Activated CD8-positive, alpha-beta T cell treated with anti-CD3 and anti-CD28 coated beads for 36 hours (primary cell): ENCODE data around the gene PKD1. TPM values are rescaled to one million over a fixed set of nuclear protein-coding genes. Genes with fewer than 3 reads are reported as not detected.
A peak's percentile ranks its signal among the peaks of the same experiment; 100 is the strongest.
"Not testable (repeated sequence)": the region's sequence is repeated elsewhere in the genome, so short reads cannot be mapped to it uniquely, and the experiment has no call there.

Experiments
- ATAC-seq: fragments of 200-7000 bp; cut with Tn5 transposase; one replicate; pipeline ENCODE4 v1.10.0; 2021; ENCODE audit warnings: mild to moderate bottlenecking, moderate library complexity
- CTCF ChIA-PET: fragments of 350-600 bp; sonication (Branson Sonifier 250); formaldehyde crosslinking; loops from one replicate; lab custom pipeline; 2021; ENCODE audit warnings: antibody characterized with exemption; lab: Charles Lee
- POLR2A ChIA-PET: fragments of 350-600 bp; sonication (Branson Sonifier 250); formaldehyde crosslinking; loops from one replicate; lab custom pipeline; 2021; ENCODE audit warnings: antibody characterized with exemption; lab: Charles Lee
- DNase-seq: peaks from one replicate; pipeline ENCODE4 v3.0.0-alpha.2; 2020
- H3K27ac Mint-ChIP-seq: one replicate; pipeline ENCODE4 v1.8.0; 2021; ENCODE audit warnings: mild to moderate bottlenecking, mixed read lengths
- H3K27me3 Mint-ChIP-seq: one replicate; pipeline ENCODE4 v1.8.0; 2021; ENCODE audit warnings: mixed read lengths
- H3K36me3 Mint-ChIP-seq: one replicate; pipeline ENCODE4 v1.8.0; 2021; ENCODE audit warnings: low read depth, mixed read lengths
- H3K4me1 Mint-ChIP-seq: one replicate; pipeline ENCODE4 v1.8.0; 2021; ENCODE audit warnings: low read depth, mixed read lengths
- H3K4me3 Mint-ChIP-seq: one replicate; pipeline ENCODE4 v1.8.0; 2021; ENCODE audit warnings: mild to moderate bottlenecking, moderate library complexity, mixed read lengths
- H3K9me3 Mint-ChIP-seq: one replicate; pipeline ENCODE4 v1.8.0; 2021; ENCODE audit warnings: mixed read lengths
- CTCF ChIP-seq: fragments of 200-600 bp; IDR thresholded peaks from one replicate; pipeline ENCODE4 v1.8.0; 2022; ENCODE audit warnings: antibody characterized with exemption, mild to moderate bottlenecking
- intact Hi-C: fragments of 100-400 bp; cut with micrococcal nuclease; formaldehyde crosslinking; loops from one replicate; pipeline ENCODE4 v1.10.0; 2022
- total RNA-seq, 2 experiments: library from RNA; stranded (reverse); gene quantifications; one replicate each; pipeline ENCODE4 v1.2.3, GENCODE V29; 2021

Gene PKD1
- total RNA-seq, 2 experiments from 2014 or later = 74.7 to 85.1 TPM

DNA sequence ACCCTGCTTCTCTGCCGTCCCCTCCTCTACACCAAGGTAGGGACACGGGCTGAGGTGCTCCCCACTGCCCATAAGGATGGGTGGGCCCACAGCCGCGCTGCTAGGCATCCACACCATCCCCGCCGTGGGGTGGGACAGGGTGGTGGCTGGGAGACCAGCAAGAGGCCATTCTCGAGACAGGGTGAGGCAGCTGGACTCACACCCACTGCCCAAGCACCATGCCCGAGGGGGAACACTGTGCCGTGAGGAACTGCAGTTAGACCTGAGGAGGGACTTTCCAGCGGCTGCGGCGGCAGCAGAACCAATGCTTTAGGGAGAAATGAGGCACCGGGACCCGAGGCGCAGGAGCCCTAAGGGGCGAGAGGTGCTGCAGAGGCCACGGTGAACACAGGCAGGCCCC lies 13.3 kb downstream of the PKD1 start:
- Mint-ChIP-seq H3K36me3 (no peaks in the 10 kb centered on the region), H3K27me3 (no peaks in the 10 kb centered on the region), H3K27ac (no peak overlapping the region), H3K4me3 (no peak overlapping the region), H3K9me3 (no peaks in the 10 kb centered on the region), H3K4me1 (peaks cover 12% of the 10 kb centered on the region)
- POLR2A ChIA-PET = no interaction called here
- no peak for TF ChIP-seq CTCF
- DNase-seq (no peak), ATAC-seq (no peak)
- intact Hi-C loops = no loop called here
- CTCF ChIA-PET = interaction anchor here (1.0 to 1.7 kb wide), 2 partner anchors 18 to 100 kb away, joined by 3 to 5 read pairs; no protein-coding TSS in a partner anchor

GRCh38 chr16:2121853-2122252 lies 13.8 kb downstream of the PKD1 start:
- intact Hi-C loops = no loop called here
- ChIA-PET CTCF (interaction anchor here (1.0 to 1.7 kb wide), 3 partner anchors 19 to 99 kb away, joined by 3 to 5 read pairs (median 3); no protein-coding TSS in a partner anchor), POLR2A (no interaction called here)
- TF ChIP-seq CTCF = no peak
- DNase-seq (no peak), ATAC-seq (no peak)
- H3K27me3 Mint-ChIP-seq = no peaks in the 10 kb centered on the region
- H3K9me3 Mint-ChIP-seq = no peaks in the 10 kb centered on the region
- H3K4me1 Mint-ChIP-seq = peaks cover 9% of the 10 kb centered on the region
- H3K27ac Mint-ChIP-seq = no peak overlapping the region
- H3K36me3 Mint-ChIP-seq = no peaks in the 10 kb centered on the region
- no peak overlapping the region for H3K4me3 Mint-ChIP-seq

- H3K4me1 Mint-ChIP-seq, H3K27me3 Mint-ChIP-seq, H3K36me3 Mint-ChIP-seq, intact Hi-C loops, H3K9me3 Mint-ChIP-seq, POLR2A ChIA-PET, H3K4me3 Mint-ChIP-seq, H3K27ac Mint-ChIP-seq: not testable (repeated sequence)
- ATAC-seq (peak; percentile 83), DNase-seq (peak; percentile 52)
- CTCF ChIA-PET = interaction anchor here (0.6 to 1.7 kb wide), 4 partner anchors 19 to 99 kb away, joined by 3 to 5 read pairs (median 3); no protein-coding TSS in a partner anchor
These were observed 14.4 kb downstream of the PKD1 start for GRCh38 chr16:2121325-2121724.

DNA sequence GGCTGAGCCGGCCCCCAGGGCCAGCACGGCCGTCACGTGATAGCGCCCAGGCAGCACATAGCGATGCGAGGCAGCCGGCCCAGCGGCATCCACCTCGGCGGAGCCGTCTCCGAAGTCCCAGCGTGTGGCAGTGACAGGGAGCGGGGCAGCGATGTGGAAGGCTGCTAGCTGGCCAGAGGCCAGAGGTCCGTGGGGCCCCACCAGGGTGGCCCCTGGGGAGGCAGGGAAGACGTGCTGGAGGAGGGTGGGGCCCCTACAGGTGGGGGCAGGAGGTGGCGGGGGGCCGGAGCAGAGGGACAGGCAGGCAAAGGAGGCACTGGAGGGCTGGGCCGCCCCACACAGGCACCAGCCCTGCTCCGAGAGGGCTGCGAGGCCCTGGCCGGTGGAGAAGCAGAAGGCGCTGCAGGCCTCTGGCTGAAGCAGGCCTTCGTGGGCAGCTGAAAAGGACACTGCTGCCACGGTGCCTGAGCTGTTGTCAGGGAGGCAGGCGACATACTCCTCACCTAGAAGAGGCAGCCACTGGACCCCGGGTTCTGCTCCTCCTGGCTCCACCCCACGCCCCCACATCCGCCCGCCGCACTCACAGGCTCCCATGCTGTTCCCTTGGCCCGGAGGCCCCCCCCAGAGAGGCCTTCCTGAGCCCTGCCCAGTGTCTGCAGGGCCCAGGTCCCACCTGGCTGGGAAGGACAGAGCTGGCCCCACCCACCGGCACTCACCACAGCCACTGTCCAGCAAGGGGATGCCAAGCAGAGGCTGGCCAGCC lies 17.6 kb downstream of the PKD1 start:
- intact Hi-C loops = not testable (repeated sequence)

DNA sequence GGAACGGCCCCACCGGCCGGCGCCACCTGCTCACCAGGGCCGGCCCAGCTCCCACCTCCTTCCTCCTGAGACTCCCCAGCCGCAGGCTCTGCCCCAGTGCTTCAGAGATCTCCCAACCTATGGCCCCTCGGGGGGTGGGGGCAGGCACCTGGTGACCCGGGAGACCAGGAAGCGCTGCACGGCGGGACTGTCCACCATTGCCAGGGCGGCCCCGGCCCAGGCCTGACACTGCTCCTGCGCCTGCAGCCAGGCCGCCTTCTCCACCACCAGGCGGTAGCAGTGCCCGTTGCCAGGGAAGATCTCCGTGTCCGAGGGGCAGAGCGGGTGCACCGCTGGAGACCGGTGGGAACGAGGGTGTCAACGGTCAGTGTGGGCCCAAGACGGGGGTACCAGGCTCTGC lies 18.4 kb downstream of the PKD1 start:
- H3K9me3 Mint-ChIP-seq, H3K27ac Mint-ChIP-seq, CTCF ChIA-PET, DNase-seq, H3K27me3 Mint-ChIP-seq, H3K36me3 Mint-ChIP-seq, H3K4me1 Mint-ChIP-seq, POLR2A ChIA-PET, intact Hi-C loops, H3K4me3 Mint-ChIP-seq, ATAC-seq: not testable (repeated sequence)

More for the DNA sequence above, 17.6 kb downstream of the PKD1 start:
- H3K27me3 Mint-ChIP-seq, POLR2A ChIA-PET, H3K36me3 Mint-ChIP-seq, H3K4me1 Mint-ChIP-seq, H3K4me3 Mint-ChIP-seq, H3K27ac Mint-ChIP-seq, DNase-seq, H3K9me3 Mint-ChIP-seq, ATAC-seq, CTCF ChIA-PET: not testable (repeated sequence)

GRCh38 chr16:2116428-2116827 lies 19.3 kb downstream of the PKD1 start:
- H3K36me3 Mint-ChIP-seq, CTCF ChIA-PET, DNase-seq, H3K4me1 Mint-ChIP-seq, ATAC-seq, H3K27me3 Mint-ChIP-seq, POLR2A ChIA-PET, H3K4me3 Mint-ChIP-seq, H3K9me3 Mint-ChIP-seq, intact Hi-C loops, H3K27ac Mint-ChIP-seq: not testable (repeated sequence)

- no peaks in the 10 kb centered on the region for H3K4me1 Mint-ChIP-seq
- H3K9me3 Mint-ChIP-seq = no peaks in the 10 kb centered on the region
- no peaks in the 10 kb centered on the region for H3K27me3 Mint-ChIP-seq
- DNase-seq (no peak), ATAC-seq (no peak)
- no peak for TF ChIP-seq CTCF
- ChIA-PET POLR2A (interaction anchor here (0.9 kb wide), 1 partner anchor 39 kb away, joined by 3 read pairs; no protein-coding TSS in a partner anchor), CTCF (no interaction called here)
- H3K36me3 Mint-ChIP-seq = no peaks in the 10 kb centered on the region
- no peak overlapping the region for H3K4me3 Mint-ChIP-seq
- intact Hi-C loops = no loop called here
- no peak overlapping the region for H3K27ac Mint-ChIP-seq
These were observed 20.1 kb downstream of the PKD1 start for GRCh38 chr16:2115591-2115973.

GRCh38 chr16:2114885-2115590 lies 20.7 kb downstream of the PKD1 start:
- H3K27ac Mint-ChIP-seq, intact Hi-C loops, H3K9me3 Mint-ChIP-seq, H3K4me1 Mint-ChIP-seq, H3K27me3 Mint-ChIP-seq, DNase-seq, H3K4me3 Mint-ChIP-seq, H3K36me3 Mint-ChIP-seq, CTCF ChIA-PET, ATAC-seq: not testable (repeated sequence)
- POLR2A ChIA-PET = interaction anchor here (0.9 kb wide), 1 partner anchor 39 kb away, joined by 3 read pairs; no protein-coding TSS in a partner anchor

DNA sequence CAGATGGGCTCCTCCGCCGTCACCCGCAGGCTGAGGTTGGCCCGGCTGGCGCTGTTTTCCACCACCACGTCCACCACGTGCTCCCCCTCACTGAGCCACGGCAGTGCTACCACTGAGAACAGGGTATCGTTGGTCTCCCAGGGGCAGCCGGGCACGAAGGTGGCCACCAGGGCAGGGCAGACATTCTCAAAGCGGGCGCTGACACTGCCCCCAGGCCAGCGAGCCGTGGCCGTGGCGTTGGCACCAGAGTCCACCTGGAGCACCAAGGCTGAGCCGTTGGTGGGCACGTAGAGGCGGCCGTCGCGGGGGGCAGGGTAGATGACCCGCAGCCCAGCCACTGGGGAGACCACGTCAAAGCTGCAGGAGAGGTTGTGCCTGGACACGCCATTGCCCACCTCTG lies 21.5 kb downstream of the PKD1 start:
- H3K4me3 Mint-ChIP-seq, intact Hi-C loops, H3K27ac Mint-ChIP-seq, H3K27me3 Mint-ChIP-seq, DNase-seq, CTCF ChIA-PET, H3K9me3 Mint-ChIP-seq, H3K36me3 Mint-ChIP-seq, POLR2A ChIA-PET, H3K4me1 Mint-ChIP-seq, ATAC-seq: not testable (repeated sequence)
